Amniotic stem cell (primary cell): ENCODE measurements around the gene TMCO4.
"Not testable (repeated sequence)": the region's sequence is repeated elsewhere in the genome, so short reads cannot be mapped to it uniquely, and the experiment has no call there.

ENCODE experiments used
- DNase-seq: peaks from one replicate; lab custom pipeline; 2025; lab: John Stamatoyannopoulos, UW

TMCO4 gene

DNA sequence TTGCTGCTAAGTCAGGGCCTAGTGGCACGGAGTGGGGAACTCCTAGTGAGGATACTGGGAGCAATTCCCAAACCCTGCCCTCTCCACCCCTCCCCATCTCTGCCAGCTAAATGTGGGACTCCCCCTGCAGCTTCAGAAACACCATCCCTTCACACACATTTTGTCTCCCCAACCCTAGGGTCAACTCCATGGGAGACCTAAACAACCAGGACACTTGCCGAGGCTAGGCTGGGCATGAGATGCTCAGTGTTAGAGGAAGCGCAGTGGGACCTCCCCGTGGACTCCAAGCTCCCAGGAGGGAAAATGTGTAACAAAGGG is 13.9 kb upstream of the TMCO4 start:
- DNase-seq, result no peak

DNA sequence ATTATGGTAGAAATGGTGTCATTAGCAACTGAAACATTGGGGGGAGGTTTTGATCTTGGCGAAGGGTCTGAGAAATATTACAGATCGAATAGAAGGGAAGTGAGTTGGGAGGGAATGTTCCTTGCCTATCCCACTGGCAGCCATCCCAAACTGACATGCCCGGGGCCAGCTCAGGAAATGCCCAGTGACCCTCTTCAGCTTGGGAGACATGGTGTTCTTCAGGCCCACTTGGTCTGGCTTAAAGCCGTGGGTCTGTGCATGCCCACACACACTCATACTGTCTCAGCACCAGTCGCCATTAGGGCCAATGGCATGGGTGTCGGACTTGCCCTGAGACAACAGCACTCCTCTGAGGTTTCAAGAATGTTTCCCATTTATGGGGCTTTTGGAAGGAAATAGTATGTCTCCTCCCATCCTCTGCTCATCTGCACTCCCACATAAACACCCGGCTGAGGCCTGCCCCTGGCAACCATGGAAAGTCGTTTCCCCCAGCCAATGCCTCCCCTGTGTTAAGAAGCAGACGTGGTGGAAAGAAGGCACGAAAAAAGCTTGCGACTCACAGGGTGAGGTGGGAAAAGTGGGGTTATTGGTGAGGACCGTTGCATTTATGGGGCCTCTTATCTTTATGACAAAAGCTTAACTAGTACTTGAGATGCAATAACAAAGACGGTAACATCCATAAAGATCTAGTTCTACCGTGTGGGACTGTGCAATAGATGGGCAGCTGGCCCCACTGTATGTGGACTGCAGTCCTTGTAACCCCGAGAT is 13.3 kb upstream of the TMCO4 start:
- no peak for DNase-seq

DNA sequence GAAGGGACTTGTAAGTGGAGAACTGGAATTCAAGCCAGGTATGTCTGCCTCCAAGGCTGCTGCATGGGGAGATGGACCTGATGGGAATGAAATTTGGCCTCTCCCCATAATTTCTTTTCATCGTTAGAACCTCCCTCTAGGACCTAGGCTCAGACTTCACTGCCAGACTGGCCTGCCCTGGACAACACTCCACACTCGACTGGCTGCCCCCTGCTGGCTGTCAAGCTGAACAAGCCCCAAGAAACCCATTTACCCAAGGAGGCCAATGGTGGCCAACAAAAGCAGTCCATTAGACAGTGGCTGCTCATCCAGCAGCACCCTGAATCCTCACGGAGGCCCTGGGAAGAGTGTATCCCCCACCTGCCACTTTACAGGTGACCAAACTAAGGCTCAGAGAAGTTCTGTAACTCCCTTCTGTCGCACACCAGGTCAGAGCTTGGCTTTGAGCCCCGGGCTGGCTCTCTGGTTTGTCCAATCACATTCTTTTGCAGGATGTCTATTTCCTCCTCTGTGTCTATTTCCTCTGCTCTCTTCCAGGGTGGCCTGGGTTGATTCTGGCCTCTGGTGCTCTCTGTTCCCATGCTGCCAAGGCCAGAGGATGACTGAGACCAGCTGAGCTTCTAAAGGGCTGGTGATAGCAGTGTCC is 11.6 kb upstream of the TMCO4 start:
- no peak for DNase-seq

- DNase-seq, result no peak
Measured at GRCh38 chr1:19809044-19809750, 9.5 kb upstream of the TMCO4 start.

GRCh38 chr1:19808351-19808750 is 8.6 kb upstream of the TMCO4 start:
- DNase-seq, result no peak

GRCh38 chr1:19804831-19805251 is 5.1 kb upstream of the TMCO4 start:
- DNase-seq, result no peak

DNA sequence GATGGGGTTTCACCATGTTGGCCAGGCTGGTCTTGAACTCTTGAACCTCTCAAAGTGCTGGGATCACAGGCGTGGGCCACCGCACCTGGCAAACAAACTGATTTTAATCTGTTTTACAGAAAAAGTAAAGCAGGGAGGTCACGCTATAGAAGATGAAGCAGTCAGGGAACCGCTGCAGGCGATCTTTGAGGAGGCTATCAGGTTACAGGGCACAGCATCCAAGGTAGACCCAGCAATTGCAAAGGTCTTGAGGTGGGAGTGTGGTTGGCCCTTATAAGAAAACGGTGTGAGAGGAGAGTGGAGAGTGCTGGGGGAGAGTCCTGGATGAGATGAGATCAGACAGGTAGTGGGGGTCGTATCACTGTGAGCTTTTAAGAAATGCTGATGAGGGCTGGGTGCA is 2.6 kb upstream of the TMCO4 start:
- no peak for DNase-seq

GRCh38 chr1:19800076-19800804 is 524 bp upstream of the TMCO4 start:
- DNase-seq, result peak; percentile 39

- no peak for DNase-seq
Measured at GRCh38 chr1:19798486-19799229, 1.1 kb downstream of the TMCO4 start.

DNA sequence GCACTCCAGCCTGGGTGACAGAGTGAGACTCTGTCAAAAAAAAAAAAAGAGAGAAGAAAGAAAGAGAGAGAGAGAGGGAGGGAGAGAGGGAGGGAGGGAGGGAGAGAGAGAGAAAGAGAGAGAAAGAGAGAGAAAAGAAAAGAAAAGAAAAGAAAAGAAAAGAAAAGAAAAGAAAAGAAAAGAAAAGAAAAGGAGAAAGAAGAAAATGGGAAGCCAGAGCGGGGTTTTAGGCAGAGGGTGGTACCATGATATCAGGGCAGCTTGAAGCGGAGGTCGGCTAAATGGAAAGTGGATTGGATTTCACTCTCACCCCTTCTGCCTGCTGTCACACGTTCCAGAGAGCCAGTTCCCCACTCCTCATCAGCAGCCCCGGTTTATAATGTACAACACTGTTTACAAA is 1.9 kb downstream of the TMCO4 start:
- DNase-seq, result no peak

- no peak for DNase-seq
Measured at GRCh38 chr1:19794583-19794982, 5.1 kb downstream of the TMCO4 start.

DNA sequence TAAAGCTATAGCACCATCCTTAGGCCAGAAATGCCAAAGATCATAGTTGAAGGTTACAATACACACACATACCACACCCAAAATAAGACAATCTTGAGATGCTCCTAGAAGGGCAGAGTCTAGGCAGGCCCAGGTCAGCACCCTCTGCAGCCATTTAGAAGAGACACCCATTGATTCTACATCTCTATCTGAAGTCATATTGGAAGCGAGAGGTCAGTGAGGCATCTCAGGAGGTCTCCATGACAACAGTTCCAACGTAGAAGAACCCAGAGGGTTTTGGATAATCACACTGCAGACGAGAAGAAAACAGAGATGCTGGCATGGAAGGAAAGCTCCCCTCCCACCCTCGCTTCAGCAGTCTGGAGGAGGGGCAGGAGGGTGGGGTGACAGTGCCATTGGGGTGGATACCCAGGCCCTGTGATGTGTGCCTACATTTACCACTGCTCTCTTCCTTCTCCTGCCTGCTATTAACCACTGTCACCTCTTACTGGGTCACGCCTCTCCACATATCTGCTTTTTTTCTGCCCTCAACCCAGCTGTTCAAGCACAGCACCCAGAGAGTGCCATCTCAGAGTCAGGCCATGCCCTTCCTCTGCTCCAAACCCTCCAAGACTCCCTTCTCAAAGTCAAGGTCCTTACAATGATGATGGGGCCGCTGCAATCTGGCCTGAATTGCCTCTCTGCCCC is 6.2 kb downstream of the TMCO4 start:
- DNase-seq, result no peak

DNA sequence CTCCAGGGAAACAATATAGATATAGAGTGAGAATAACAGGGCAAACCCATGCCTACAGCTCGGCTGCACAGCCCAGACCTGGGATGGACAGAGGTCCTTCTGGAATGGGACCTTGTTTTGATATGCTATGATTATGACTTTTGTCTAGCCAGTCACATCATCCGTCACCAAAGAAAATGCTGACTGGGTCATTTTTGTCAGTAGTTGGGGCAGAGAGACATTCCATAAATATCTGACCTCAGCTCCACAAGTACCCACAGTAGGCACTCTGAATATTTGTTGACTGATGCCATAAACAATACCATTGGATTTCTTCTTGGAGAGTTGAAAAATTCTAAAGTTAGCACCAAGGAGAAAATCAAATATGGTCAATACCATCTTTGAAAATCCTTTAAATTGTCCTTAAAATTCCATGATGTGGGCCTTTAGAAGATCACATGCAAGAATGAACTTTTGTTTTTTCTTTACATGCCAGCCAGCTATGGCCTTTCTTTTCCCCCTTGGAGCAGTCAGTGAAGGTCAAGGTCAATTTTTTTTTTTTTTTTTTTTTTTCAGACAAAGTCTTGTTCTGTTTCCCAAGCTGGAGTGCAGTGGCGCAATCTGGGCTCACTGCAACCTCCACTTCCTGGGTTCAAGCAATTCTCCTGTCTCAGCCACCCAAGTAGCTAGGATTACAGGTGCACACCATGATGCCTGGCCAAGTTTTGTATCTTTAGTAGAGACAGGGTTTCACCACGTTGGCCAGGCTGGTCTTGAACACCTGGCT is 7.3 kb downstream of the TMCO4 start:
- no peak for DNase-seq

DNA sequence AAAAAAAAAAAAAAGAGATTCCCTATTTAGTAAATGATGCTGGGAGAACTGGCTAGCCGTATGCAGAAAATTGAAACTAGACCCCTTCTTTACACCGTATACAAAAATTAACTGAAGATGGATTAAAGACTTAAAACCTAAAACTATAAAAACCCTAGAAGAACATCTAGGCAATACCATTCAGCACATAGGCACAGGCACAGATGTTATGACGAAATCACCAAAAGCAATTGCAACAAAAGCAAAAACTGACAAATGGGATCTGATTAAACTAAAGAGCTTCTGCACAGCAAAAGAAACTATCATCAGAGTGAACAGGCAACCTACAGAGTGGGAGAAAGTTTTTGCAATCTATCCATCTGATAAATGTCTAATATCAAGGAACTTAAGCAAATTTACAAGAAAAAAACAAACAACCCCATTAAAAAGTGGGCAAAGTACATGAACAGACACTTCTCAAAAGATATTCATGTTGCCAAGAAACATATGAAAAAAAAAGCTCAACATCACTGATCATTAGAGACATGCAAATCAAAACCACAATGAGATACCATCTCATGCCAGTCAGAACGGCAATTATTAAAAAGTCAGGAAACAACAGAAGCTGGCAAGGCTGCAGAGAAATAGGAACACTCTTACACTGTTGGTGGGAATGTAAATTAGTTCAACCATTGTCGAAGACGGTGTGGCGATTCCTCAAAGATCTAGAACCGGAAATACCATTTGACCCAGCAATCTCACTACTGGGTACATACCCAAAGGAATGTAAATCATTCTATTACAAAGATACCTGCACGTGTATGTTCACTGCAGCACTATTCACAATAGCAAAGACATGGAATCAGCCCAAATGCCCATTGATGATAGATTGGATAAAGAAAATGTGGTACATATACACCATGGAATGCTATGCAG is 9.4 kb downstream of the TMCO4 start:
- DNase-seq, result not testable (repeated sequence)

- no peak for DNase-seq
Measured at GRCh38 chr1:19786988-19787423, 12.7 kb downstream of the TMCO4 start.

DNA sequence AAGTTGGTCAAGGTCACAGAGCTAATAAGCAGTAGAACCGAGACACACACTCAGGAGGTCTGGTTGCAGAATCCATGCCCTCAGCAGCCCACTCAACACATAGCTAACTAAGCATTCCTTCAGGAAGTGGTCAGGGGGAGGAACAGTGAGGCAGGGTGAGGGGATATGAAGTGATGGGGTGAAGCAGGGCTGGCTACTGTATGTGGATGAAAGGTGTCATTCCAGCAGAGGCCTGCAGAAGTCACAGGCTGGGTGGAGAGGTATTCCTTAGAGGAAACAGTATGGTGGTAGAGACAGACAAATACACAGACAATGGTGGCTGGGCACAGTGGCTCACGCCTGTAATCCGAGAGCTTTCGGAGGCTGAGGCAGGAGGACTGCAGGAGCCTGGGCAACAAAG is 14.1 kb downstream of the TMCO4 start:
- DNase-seq, result no peak

GRCh38 chr1:19780267-19780877 is 19.3 kb downstream of the TMCO4 start:
- no peak for DNase-seq

- DNase-seq, result no peak
Measured at GRCh38 chr1:19776933-19777332, 22.8 kb downstream of the TMCO4 start.

GRCh38 chr1:19776287-19776686 is 23.4 kb downstream of the TMCO4 start:
- no peak for DNase-seq
